Measurements from ENCODE around the gene PLAAT4.

The PLAAT4 gene

DNA sequence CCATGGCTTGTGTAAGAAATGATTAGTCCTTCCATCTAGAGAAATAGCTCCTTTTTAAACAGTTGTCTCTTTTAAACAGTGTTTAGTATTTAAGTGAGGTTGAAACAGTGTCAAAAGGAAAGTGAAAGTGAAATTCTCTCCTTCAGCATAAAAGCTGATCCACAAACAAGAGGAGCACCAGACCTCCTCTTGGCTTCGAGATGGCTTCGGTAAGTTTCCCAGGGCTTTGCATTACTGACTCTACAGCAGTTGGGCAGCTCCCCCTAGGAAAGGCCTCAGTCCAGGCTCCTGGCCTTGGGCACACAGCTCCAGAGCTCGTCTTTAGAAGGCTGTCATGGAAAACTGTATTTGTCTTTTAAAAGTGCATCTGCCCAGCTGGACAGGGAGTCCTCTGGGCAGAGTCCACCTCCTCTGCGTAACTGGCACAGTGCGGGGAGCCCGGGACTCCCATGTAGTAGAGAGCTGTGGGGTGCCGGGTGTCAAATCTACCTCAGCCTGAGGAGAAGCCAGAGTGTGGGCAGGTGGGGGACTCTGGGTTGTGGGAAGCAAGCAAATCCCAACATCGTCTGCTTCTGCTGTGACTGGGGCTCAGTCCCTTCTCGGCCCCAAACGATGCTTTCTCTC is at the start of gene PLAAT4:
PLAAT4 (plus strand) TSS at position 140 of the 624 bp plus-strand sequence; CDS start at position 201, 61 bp downstream.
- Histone ChIP-seq H3K27ac (ENCODE audit: low read depth, low read length) (peak within 1 kb of the TSS; percentile 49), H2AFZ (ENCODE audit: low read length, unreplicated experiment) (peak within 1 kb of the TSS; percentile 36), H3K4me3 (ENCODE audit: low read depth, low read length) (peak within 1 kb of the TSS; percentile 71), H3K36me3 (ENCODE audit: insufficient read depth, low read length) (no peaks in the 10 kb centered on the region), H3K4me1 (ENCODE audit: control insufficient read depth, insufficient read depth, low read length, unreplicated experiment) (peaks cover 28% of the 10 kb centered on the region), H3K27me3 (ENCODE audit: insufficient read depth, low read length) (no peaks in the 10 kb centered on the region), H3K79me2 (ENCODE audit: control insufficient read depth, insufficient read depth, low read length, unreplicated experiment) (no peaks in the 10 kb centered on the region)

DNA sequence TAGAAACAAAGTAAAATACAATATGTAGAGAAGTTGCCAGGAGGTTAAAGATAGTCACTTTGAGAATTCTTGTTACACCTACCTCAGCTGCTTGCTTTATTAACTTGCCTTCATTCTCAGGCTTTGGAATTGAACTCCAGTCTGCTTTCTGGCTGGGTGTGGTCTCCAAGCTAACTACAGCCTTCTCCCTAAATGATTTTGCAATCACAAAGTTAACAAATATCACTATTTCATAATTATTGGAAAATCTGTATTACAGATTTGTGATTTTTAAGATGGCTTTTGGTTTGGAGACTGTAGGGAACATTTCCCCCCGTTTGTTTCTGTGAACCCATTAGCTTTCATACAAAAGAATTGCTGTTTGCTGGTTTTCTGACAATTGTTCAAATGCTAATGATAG is 47.8 kb upstream of the PLAAT4 start:
- Histone ChIP-seq H3K27ac (ENCODE audit: low read depth, low read length) (no peak overlapping the region), H3K4me3 (ENCODE audit: low read depth, low read length) (no peak overlapping the region), H2AFZ (ENCODE audit: low read length, unreplicated experiment) (no peak overlapping the region), H3K79me2 (ENCODE audit: control insufficient read depth, insufficient read depth, low read length, unreplicated experiment) (no peaks in the 10 kb centered on the region), H3K27me3 (ENCODE audit: insufficient read depth, low read length) (peaks cover 78% of the 10 kb centered on the region), H3K36me3 (ENCODE audit: insufficient read depth, low read length) (no peaks in the 10 kb centered on the region), H3K4me1 (ENCODE audit: control insufficient read depth, insufficient read depth, low read length, unreplicated experiment) (peaks cover 4% of the 10 kb centered on the region)

DNA sequence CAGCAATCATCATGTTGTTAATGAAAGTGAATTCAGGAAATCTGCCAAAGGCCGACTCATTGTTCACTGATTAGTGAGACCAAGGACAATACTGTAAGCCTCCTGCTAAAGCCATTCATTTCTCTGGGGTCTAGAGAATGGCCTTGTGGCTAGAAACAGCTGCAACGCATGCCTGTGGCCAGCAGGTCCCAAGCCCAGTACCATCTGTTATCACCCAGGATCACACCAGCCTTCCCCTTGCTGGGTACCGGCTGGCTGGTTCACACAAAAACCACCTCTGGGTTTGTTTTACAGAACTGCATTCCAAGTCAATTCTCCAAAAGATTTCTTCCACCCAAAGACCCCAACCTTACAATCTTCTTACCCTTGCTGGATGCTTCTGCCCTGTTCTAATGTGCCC is 46.7 kb upstream of the PLAAT4 start:
- Histone ChIP-seq H3K27me3 (ENCODE audit: insufficient read depth, low read length) (peaks cover 77% of the 10 kb centered on the region), H3K27ac (ENCODE audit: low read depth, low read length) (no peak overlapping the region)

GRCh38 chr11:63490551-63491239 is 45.9 kb upstream of the PLAAT4 start, which contains the start of gene PLAAT5:
Gene PLAAT5 (minus strand): TSS chr11:63491167. CDS start chr11:63491034, 133 bp downstream.
- Histone ChIP-seq H3K27ac (ENCODE audit: low read depth, low read length) (no peak within 1 kb of the TSS), H3K27me3 (ENCODE audit: insufficient read depth, low read length) (peaks cover 74% of the 10 kb centered on the region), H3K36me3 (ENCODE audit: insufficient read depth, low read length) (no peaks in the 10 kb centered on the region), H3K4me1 (ENCODE audit: control insufficient read depth, insufficient read depth, low read length, unreplicated experiment) (peaks cover 4% of the 10 kb centered on the region), H2AFZ (ENCODE audit: low read length, unreplicated experiment) (no peak within 1 kb of the TSS), H3K79me2 (ENCODE audit: control insufficient read depth, insufficient read depth, low read length, unreplicated experiment) (no peaks in the 10 kb centered on the region), H3K4me3 (ENCODE audit: low read depth, low read length) (peak within 1 kb of the TSS; percentile 70)

More for the DNA sequence above, 46.7 kb upstream of the PLAAT4 start:
- Histone ChIP-seq H3K79me2 (ENCODE audit: control insufficient read depth, insufficient read depth, low read length, unreplicated experiment) (no peaks in the 10 kb centered on the region), H3K4me1 (ENCODE audit: control insufficient read depth, insufficient read depth, low read length, unreplicated experiment) (peaks cover 4% of the 10 kb centered on the region), H3K36me3 (ENCODE audit: insufficient read depth, low read length) (no peaks in the 10 kb centered on the region), H2AFZ (ENCODE audit: low read length, unreplicated experiment) (no peak overlapping the region), H3K4me3 (ENCODE audit: low read depth, low read length) (no peak overlapping the region)

DNA sequence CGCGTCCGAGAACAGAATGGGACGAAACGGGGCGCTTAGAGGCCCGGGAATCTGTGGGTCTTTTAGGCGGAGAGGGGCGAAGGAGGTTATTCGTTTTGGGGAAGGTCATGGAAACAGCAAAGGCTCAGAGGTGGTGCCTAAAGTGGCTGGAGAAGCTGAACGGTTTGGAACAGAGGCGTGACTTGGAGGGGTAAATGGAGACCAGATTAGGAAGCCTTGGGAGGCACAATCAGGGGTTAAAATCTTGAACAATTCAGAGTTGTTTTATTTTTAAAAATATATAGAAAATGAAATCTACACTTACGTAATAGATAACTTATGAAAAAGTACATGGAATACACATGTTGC is 45.4 kb upstream of the PLAAT4 start:
- peaks cover 75% of the 10 kb centered on the region for H3K27me3 ChIP-seq (ENCODE audit: insufficient read depth, low read length)
- no peak overlapping the region for H2AFZ ChIP-seq (ENCODE audit: low read length, unreplicated experiment)
- peaks cover 4% of the 10 kb centered on the region for H3K4me1 ChIP-seq (ENCODE audit: control insufficient read depth, insufficient read depth, low read length, unreplicated experiment)
- H3K4me3 ChIP-seq (ENCODE audit: low read depth, low read length), result peak overlapping the region; percentile 70
- no peak overlapping the region for H3K27ac ChIP-seq (ENCODE audit: low read depth, low read length)
- no peaks in the 10 kb centered on the region for H3K79me2 ChIP-seq (ENCODE audit: control insufficient read depth, insufficient read depth, low read length, unreplicated experiment)
- H3K36me3 ChIP-seq (ENCODE audit: insufficient read depth, low read length), result no peaks in the 10 kb centered on the region

DNA sequence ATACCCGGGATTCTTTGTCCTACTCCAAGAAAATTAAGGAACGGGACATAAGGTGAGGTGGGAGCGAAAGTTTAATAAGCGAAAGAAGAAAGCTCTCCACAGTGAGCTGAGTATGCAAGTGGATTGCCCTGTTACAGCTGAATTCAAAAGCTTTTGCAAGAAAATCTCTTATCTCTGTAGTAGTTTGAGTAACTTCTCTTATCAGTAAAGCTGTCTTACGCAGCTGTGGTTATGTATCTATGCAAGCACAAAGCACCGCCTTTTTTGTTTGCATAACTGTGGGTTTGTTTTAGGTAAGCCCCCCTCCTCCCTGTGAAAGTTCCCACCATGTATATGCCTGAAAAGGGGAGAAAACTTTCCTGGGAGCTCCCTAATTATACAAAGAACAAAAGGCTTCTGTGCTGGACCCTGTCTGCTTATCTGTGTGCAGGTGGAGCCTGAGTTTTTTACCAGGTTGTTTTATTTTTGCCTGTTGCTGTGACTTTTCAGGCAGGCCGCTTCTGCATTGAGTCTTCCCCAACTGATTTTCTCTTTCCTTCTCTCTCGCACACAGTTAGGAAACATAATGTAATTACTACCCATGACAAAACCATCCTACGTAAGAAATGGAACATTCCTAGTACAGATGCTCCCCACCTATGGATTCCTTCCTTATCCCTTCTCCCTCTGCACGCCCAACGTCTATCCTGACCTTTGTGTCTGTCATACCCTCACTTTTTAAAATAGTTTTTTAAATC is 44.8 kb upstream of the PLAAT4 start:
- peak overlapping the region; percentile 70 for H3K4me3 ChIP-seq (ENCODE audit: low read depth, low read length)
- peaks cover 78% of the 10 kb centered on the region for H3K27me3 ChIP-seq (ENCODE audit: insufficient read depth, low read length)
- H3K27ac ChIP-seq (ENCODE audit: low read depth, low read length), result no peak overlapping the region
- H2AFZ ChIP-seq (ENCODE audit: low read length, unreplicated experiment), result no peak overlapping the region
- H3K36me3 ChIP-seq (ENCODE audit: insufficient read depth, low read length), result no peaks in the 10 kb centered on the region
- no peaks in the 10 kb centered on the region for H3K79me2 ChIP-seq (ENCODE audit: control insufficient read depth, insufficient read depth, low read length, unreplicated experiment)
- H3K4me1 ChIP-seq (ENCODE audit: control insufficient read depth, insufficient read depth, low read length, unreplicated experiment), result peaks cover 4% of the 10 kb centered on the region

DNA sequence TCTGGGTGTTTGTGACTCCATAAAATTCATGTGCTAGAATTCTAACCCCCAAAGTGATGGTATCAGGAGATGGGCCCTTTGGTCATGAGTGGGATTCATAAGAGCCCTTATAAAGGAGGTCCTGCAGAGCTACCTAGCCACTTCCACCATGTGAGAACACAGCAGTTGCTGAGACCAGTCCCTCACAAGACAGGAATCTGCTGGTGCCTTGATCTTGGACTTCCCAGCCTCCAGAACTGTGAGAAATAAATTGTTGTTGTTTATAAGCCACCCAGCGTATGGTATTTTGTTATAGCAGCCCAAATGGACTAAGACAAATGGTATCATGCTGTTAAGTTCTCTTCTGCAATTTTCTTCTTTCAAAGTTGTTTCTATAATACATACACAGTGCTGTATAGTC is 44.2 kb upstream of the PLAAT4 start:
- Histone ChIP-seq H3K27me3 (ENCODE audit: insufficient read depth, low read length) (peaks cover 79% of the 10 kb centered on the region), H3K4me3 (ENCODE audit: low read depth, low read length) (no peak overlapping the region), H3K4me1 (ENCODE audit: control insufficient read depth, insufficient read depth, low read length, unreplicated experiment) (peaks cover 4% of the 10 kb centered on the region), H3K27ac (ENCODE audit: low read depth, low read length) (no peak overlapping the region), H3K36me3 (ENCODE audit: insufficient read depth, low read length) (no peaks in the 10 kb centered on the region), H3K79me2 (ENCODE audit: control insufficient read depth, insufficient read depth, low read length, unreplicated experiment) (no peaks in the 10 kb centered on the region), H2AFZ (ENCODE audit: low read length, unreplicated experiment) (no peak overlapping the region)

DNA sequence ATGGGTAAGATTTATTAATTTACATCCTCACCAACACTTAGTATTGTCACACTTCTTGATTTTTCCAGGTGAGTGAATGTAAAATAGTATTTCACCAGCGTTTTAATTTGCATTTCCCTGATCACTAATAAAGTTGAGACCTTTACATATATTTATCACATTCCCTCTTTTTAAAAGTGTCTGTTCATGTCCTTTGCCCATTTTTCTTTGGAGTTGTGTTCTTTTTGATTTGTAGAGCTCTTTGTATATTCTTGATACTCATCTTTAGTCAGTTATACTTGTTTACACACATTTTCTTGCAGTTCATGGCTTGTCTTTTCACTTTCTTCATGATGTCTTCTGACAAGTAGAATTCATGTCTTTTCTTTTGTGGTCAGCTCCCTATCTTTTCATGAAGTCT is 43.5 kb upstream of the PLAAT4 start:
- H3K79me2 ChIP-seq (ENCODE audit: control insufficient read depth, insufficient read depth, low read length, unreplicated experiment), result no peaks in the 10 kb centered on the region
- no peak overlapping the region for H3K4me3 ChIP-seq (ENCODE audit: low read depth, low read length)
- peaks cover 4% of the 10 kb centered on the region for H3K4me1 ChIP-seq (ENCODE audit: control insufficient read depth, insufficient read depth, low read length, unreplicated experiment)
- no peak overlapping the region for H2AFZ ChIP-seq (ENCODE audit: low read length, unreplicated experiment)
- peaks cover 83% of the 10 kb centered on the region for H3K27me3 ChIP-seq (ENCODE audit: insufficient read depth, low read length)
- no peaks in the 10 kb centered on the region for H3K36me3 ChIP-seq (ENCODE audit: insufficient read depth, low read length)
- no peak overlapping the region for H3K27ac ChIP-seq (ENCODE audit: low read depth, low read length)

GRCh38 chr11:63494975-63495374 is 41.6 kb upstream of the PLAAT4 start:
- Histone ChIP-seq H3K79me2 (ENCODE audit: control insufficient read depth, insufficient read depth, low read length, unreplicated experiment) (no peaks in the 10 kb centered on the region), H3K27me3 (ENCODE audit: insufficient read depth, low read length) (peaks cover 78% of the 10 kb centered on the region), H2AFZ (ENCODE audit: low read length, unreplicated experiment) (no peak overlapping the region), H3K27ac (ENCODE audit: low read depth, low read length) (no peak overlapping the region), H3K4me3 (ENCODE audit: low read depth, low read length) (no peak overlapping the region), H3K36me3 (ENCODE audit: insufficient read depth, low read length) (no peaks in the 10 kb centered on the region), H3K4me1 (ENCODE audit: control insufficient read depth, insufficient read depth, low read length, unreplicated experiment) (peaks cover 4% of the 10 kb centered on the region)

GRCh38 chr11:63499874-63500273 is 36.7 kb upstream of the PLAAT4 start:
- Histone ChIP-seq H3K4me1 (ENCODE audit: control insufficient read depth, insufficient read depth, low read length, unreplicated experiment) (no peaks in the 10 kb centered on the region), H3K36me3 (ENCODE audit: insufficient read depth, low read length) (no peaks in the 10 kb centered on the region), H3K27ac (ENCODE audit: low read depth, low read length) (no peak overlapping the region), H3K4me3 (ENCODE audit: low read depth, low read length) (no peak overlapping the region), H3K79me2 (ENCODE audit: control insufficient read depth, insufficient read depth, low read length, unreplicated experiment) (no peaks in the 10 kb centered on the region), H2AFZ (ENCODE audit: low read length, unreplicated experiment) (no peak overlapping the region), H3K27me3 (ENCODE audit: insufficient read depth, low read length) (peaks cover 36% of the 10 kb centered on the region)

Data from ACC112 (cell line).